Measurements from ENCODE around the gene LAMB3.

DNA sequence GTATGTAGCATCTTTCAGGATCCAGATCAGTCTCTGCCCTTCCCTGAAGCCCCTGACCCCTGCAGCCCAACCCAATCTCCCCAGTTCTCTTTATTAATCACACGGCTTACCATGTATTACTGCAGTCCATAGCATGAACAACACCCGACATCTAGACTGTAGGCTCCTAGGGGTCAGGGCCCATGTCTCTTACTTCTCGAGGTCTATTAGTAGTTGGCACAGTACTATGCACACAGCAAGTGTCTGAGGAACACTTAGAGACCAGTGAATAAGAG is 41.7 kb downstream of the LAMB3 start:
- TF ChIP-seq EZH2 (IDR thresholded peaks at IDR 0.05; ENCODE audit: low read length): no peak
- TF ChIP-seq, protein P1, sequence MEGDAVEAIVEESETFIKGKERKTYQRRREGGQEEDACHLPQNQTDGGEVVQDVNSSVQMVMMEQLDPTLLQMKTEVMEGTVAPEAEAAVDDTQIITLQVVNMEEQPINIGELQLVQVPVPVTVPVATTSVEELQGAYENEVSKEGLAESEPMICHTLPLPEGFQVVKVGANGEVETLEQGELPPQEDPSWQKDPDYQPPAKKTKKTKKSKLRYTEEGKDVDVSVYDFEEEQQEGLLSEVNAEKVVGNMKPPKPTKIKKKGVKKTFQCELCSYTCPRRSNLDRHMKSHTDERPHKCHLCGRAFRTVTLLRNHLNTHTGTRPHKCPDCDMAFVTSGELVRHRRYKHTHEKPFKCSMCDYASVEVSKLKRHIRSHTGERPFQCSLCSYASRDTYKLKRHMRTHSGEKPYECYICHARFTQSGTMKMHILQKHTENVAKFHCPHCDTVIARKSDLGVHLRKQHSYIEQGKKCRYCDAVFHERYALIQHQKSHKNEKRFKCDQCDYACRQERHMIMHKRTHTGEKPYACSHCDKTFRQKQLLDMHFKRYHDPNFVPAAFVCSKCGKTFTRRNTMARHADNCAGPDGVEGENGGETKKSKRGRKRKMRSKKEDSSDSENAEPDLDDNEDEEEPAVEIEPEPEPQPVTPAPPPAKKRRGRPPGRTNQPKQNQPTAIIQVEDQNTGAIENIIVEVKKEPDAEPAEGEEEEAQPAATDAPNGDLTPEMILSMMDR (optimal IDR thresholded peaks at IDR 0.05 in 1 of 3, IDR thresholded peaks at IDR 0.05 in 1 of 3, conservative IDR thresholded peaks at IDR 0.05 in 1 of 3; ENCODE audit: extremely low read depth in 1 of 3, insufficient read depth in 2 of 3, low read length in 3 of 3): no peak

Data from keratinocyte (primary cell).